Esophagus squamous epithelium (tissue), 5 donors: Measurements from ENCODE around the gene CACNA1D. TPM values are rescaled to one million over a fixed set of nuclear protein-coding genes. Genes with fewer than 3 reads are reported as not detected.

Source experiments
- DNase-seq: peaks from one replicate; lab custom pipeline; 2025; lab: John Stamatoyannopoulos, UW
- H3K27ac ChIP-seq, 4 donors: fragments of 200-600 bp; sonication (generic); one replicate each; pipeline ENCODE4 v1.5.1; 2016 to 2019; ENCODE audit warnings: mild to moderate bottlenecking in 1 of 4
- H3K27me3 ChIP-seq, 4 donors: fragments of 200-600 bp; sonication (generic); 1 replicate in 3 of 4; 2 replicates in 1 of 4; pipeline versions ENCODE4 v1.5.1 to v1.6.0; 2017 to 2021; ENCODE audit warnings: antibody characterized with exemption in 1 of 4
- H3K36me3 ChIP-seq, 3 donors: fragments of 200-600 bp; sonication (generic); one replicate each; pipeline ENCODE4 v1.5.1; 2016 to 2019
- H3K4me1 ChIP-seq, 3 donors: fragments of 200-600 bp; sonication (generic); one replicate each; pipeline ENCODE4 v1.5.1; 2017 to 2019
- H3K4me3 ChIP-seq, 4 donors: fragments of 200-600 bp; sonication (generic); 1 replicate in 3 of 4; 2 replicates in 1 of 4; pipeline ENCODE4 v1.5.1; 2016 to 2019; ENCODE audit warnings: mild to moderate bottlenecking in 2 of 4, moderate library complexity in 1 of 4
- H3K9me3 ChIP-seq, 3 donors: fragments of 200-600 bp; sonication (generic); one replicate each; pipeline ENCODE4 v1.5.1; 2016 to 2019
- POLR2A ChIP-seq, 4 donors: fragments of 450-650 bp; IDR thresholded peaks; one replicate each; pipeline ENCODE4 v1.6.1; 2017; ENCODE audit warnings: antibody characterized with exemption in 4 of 4, mild to moderate bottlenecking in 4 of 4, moderate library complexity in 3 of 4
- WGBS, 2 donors: methylation state at CpG; one replicate each; pipeline ENCODE4 v1.1.5; 2018; 5-methylcytosine and 5-hydroxymethylcytosine counted together
- intact Hi-C: fragments of 100-400 bp; cut with DNase I; formaldehyde crosslinking; loops from one replicate; pipeline ENCODE4 v1.15.0; 2022
- total RNA-seq, 4 donors: library from RNA; depleted of rRNA; stranded (reverse); fragments of >200 nt; gene quantifications; one replicate each; pipeline ENCODE4 v1.1.0, GENCODE V29; 2016
- TF ChIP-seq, protein P1 (sequence below), 6 experiments: fragments of 450-650 bp in 4 of 6; fragments of 200-600 bp in 2 of 6; sonication (generic) in 2 of 6; IDR thresholded peaks; one replicate each; pipeline ENCODE4 v1.5.1; 2016 to 2019; ENCODE audit warnings: antibody characterized with exemption in 6 of 6, mild to moderate bottlenecking in 4 of 6, moderate library complexity in 4 of 6
- donor health status: DM: yes; HTN: yes; CAD: no.

Gene CACNA1D
- total RNA-seq, 4 donors from 2014 or later: 0.56 to 4.5 (median 3.1) TPM

DNA sequence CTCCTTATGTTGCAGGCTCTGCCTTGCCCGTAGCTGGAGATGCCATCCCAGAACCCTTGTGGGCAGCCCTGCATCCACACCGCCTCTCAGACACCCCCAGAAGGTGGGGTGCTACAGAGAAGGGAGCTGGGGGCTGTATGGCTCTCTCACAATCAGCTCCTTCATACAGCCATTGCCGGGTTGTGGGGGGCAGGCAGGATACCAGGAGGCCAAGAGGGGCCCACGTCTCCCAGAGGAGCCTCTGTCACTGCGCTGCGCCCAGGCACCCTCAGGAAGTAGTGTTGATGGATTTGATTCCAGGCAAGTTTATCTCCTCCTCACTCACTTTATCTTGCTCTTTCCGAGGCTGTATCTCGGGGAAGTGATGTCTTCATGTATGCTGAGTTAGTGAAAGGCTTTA lies 180.2 kb downstream of the CACNA1D start:
- intact Hi-C loops: no loop called here
- no peak for DNase-seq
- H3K36me3 ChIP-seq: no peaks in the 10 kb centered on the region

DNA sequence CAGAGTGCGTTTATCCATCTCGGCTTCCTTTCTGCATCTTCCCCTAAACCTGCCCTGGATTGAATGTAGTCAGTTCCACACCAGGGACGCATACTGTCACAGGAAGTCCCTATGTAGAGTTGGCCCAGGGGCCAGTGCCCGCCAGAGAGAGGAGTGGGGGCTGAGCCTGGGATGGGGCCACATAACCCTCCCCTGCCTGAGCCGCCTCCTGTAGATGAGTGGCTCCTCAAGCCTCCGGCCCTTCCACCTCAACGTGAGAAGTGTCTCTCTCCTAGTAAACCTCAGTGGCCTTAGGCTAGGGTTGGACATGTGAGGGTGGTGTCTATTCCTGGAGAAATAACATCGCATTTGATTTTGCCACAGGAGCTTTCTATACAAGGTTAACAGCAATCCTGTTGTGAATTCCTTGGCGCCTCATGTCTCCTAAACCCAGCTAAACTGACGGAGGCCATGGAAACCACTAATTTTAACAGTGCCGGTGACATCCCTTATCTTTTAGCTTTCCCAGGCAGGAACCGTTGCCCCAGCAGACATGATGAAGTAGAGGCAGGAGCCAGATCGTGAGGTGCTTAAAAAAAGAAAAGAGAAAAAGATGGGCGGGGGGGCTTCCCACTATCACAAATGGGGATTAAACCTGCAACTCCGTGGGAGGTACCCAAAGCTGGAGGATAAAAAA lies 180.7 kb downstream of the CACNA1D start:
- H3K36me3 ChIP-seq: no peaks in the 10 kb centered on the region
- peaks cover 0 to 5% (median 0%) of the 10 kb centered on the region in 4 donors for H3K27me3 ChIP-seq
- no peak for TF ChIP-seq POLR2A (IDR thresholded peaks at IDR 0.05)
- TF ChIP-seq, protein P1, sequence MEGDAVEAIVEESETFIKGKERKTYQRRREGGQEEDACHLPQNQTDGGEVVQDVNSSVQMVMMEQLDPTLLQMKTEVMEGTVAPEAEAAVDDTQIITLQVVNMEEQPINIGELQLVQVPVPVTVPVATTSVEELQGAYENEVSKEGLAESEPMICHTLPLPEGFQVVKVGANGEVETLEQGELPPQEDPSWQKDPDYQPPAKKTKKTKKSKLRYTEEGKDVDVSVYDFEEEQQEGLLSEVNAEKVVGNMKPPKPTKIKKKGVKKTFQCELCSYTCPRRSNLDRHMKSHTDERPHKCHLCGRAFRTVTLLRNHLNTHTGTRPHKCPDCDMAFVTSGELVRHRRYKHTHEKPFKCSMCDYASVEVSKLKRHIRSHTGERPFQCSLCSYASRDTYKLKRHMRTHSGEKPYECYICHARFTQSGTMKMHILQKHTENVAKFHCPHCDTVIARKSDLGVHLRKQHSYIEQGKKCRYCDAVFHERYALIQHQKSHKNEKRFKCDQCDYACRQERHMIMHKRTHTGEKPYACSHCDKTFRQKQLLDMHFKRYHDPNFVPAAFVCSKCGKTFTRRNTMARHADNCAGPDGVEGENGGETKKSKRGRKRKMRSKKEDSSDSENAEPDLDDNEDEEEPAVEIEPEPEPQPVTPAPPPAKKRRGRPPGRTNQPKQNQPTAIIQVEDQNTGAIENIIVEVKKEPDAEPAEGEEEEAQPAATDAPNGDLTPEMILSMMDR (IDR thresholded peaks at IDR 0.05): no peak
- intact Hi-C loops: no loop called here
- 81 to 90% methylated on average over 14 of the region's 15 CpGs for WGBS, 2 donors
- no peaks in the 10 kb centered on the region for H3K9me3 ChIP-seq
- peaks cover 0 to 13% (median 0%) of the 10 kb centered on the region in 3 donors for H3K4me1 ChIP-seq
- H3K4me3 ChIP-seq: no peak overlapping the region
- DNase-seq: no peak
- no peak overlapping the region for H3K27ac ChIP-seq

More for the DNA sequence above, 180.2 kb downstream of the CACNA1D start:
- Histone ChIP-seq H3K9me3 (no peaks in the 10 kb centered on the region), H3K4me3 (no peak overlapping the region), H3K27ac (no peak overlapping the region), H3K4me1 (peaks cover 0 to 13% (median 0%) of the 10 kb centered on the region in 3 donors), H3K27me3 (no peaks in the 10 kb centered on the region)
- TF ChIP-seq, protein P1 (IDR thresholded peaks at IDR 0.05): no peak
- TF ChIP-seq POLR2A (IDR thresholded peaks at IDR 0.05): no peak
- WGBS, 2 donors: 71 to 74% methylated on average over 4 to 7 of the region's 8 CpGs

DNA sequence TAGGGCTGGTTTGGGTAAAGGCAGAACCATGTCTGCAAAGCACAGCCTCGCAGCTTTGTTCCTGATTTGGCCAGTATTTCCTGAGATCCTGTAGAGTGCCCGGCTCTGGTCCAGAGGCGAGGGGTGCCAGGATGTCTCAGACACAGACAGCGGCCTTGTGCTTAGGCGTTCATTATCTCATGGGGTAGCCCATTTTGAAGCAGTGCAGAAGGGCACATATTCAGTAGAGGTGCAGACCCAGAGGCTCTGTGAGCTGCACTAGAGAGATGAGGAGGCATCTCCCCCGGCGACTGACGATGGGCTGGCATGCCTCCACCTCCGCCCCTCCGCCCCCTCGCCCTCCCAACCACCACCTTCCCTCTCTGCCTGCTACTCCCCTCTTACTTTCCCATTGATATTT lies 181.5 kb downstream of the CACNA1D start:
- TF ChIP-seq, protein P1 (IDR thresholded peaks at IDR 0.05): no peak
- no peak for TF ChIP-seq POLR2A (IDR thresholded peaks at IDR 0.05)
- Histone ChIP-seq H3K36me3 (no peaks in the 10 kb centered on the region), H3K4me1 (peaks cover 0 to 13% (median 0%) of the 10 kb centered on the region in 3 donors), H3K9me3 (no peaks in the 10 kb centered on the region), H3K27ac (no peak overlapping the region), H3K4me3 (no peak overlapping the region), H3K27me3 (peaks cover 0 to 8% (median 0%) of the 10 kb centered on the region in 4 donors)
- intact Hi-C loops: no loop called here
- WGBS, 2 donors: 61 to 84% methylated on average over 5 to 8 of the region's 11 CpGs
- no peak for DNase-seq

DNA sequence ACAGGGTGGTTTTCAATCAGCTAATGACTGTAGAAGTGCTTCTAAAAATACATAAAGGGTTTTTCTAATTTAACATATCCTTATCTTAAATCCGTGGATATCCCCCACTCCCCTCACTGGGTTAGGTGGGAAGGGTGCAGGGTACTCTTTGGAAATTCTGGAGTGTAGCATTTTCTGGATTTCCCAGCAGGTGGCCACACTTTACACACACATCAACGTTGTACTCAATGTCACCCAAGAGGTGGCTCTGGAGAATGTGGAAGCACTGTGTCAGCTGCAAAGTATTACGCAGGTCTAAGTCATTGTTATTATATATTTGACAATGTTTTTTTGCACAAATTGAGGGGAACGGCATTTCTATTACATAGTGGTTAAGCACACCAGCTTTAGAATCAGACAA lies 183.0 kb downstream of the CACNA1D start:
- 50 to 62% methylated on average over 4 of the region's 4 CpGs for WGBS, 2 donors
- intact Hi-C loops: no loop called here

DNA sequence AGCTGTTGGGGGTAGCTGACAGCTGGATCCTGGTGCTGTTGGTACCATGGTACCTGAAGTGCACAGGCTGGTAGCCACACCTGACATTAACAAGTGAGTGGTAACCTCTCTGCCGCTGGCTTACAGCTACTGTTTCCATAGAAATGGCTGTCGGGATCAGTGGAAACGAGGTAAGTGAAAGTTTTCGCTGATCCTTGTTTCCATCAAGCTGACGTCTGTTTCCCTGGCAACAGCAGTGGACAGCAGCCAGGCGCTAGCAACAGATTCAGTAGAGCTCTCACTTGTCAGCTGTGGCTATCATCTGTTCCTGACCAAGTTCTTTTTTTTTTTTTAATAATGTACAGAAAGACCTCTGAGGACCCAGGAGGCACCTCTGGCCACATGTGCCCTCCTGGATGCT lies 185.6 kb downstream of the CACNA1D start:
- intact Hi-C loops: no loop called here
- no peak overlapping the region for H3K4me3 ChIP-seq
- H3K4me1 ChIP-seq: no peaks in the 10 kb centered on the region
- DNase-seq: no peak
- no peak for TF ChIP-seq POLR2A (IDR thresholded peaks at IDR 0.05)
- TF ChIP-seq, protein P1 (IDR thresholded peaks at IDR 0.05): no peak
- peaks cover 0 to 29% (median 0%) of the 10 kb centered on the region in 4 donors for H3K27me3 ChIP-seq
- H3K36me3 ChIP-seq: no peaks in the 10 kb centered on the region
- 36 to 39% methylated on average over 5 to 6 of the region's 6 CpGs for WGBS, 2 donors
- no peak overlapping the region for H3K27ac ChIP-seq
- H3K9me3 ChIP-seq: no peaks in the 10 kb centered on the region

More for the DNA sequence above, 183.0 kb downstream of the CACNA1D start:
- DNase-seq: no peak
- Histone ChIP-seq H3K4me1 (no peaks in the 10 kb centered on the region), H3K9me3 (no peaks in the 10 kb centered on the region), H3K27ac (no peak overlapping the region), H3K27me3 (peaks cover 0 to 20% (median 0%) of the 10 kb centered on the region in 4 donors), H3K4me3 (no peak overlapping the region), H3K36me3 (no peaks in the 10 kb centered on the region)
- TF ChIP-seq, protein P1 (IDR thresholded peaks at IDR 0.05): peak in 2 of 6 experiments; percentile 10 to 24
- no peak for TF ChIP-seq POLR2A (IDR thresholded peaks at IDR 0.05)
